Lower leg skin (tissue), 3 donors: ENCODE results near the gene ITGA11.

Source experiments
- CTCF ChIP-seq, 3 donors: fragments of 450-650 bp; IDR thresholded peaks; one replicate each; pipeline ENCODE4 v1.5.1; 2016; ENCODE audit warnings: antibody characterized with exemption in 3 of 3, mild to moderate bottlenecking in 3 of 3, moderate library complexity in 2 of 3
- POLR2A ChIP-seq, 2 donors: fragments of 450-650 bp; IDR thresholded peaks; one replicate each; pipeline ENCODE4 v1.6.1; 2016 to 2017; ENCODE audit warnings: antibody characterized with exemption in 2 of 2, mild to moderate bottlenecking in 1 of 2, moderate library complexity in 1 of 2

GRCh38 chr15:68276668-68277067, 155.3 kb downstream of the ITGA11 start:
- TF ChIP-seq POLR2A (IDR thresholded peaks at IDR 0.05) (no peak), CTCF (IDR thresholded peaks at IDR 0.05) (no peak)
